HG03354 (cell line): Measurements from ENCODE around the gene SGIP1.
"Not testable (repeated sequence)": the region's sequence is repeated elsewhere in the genome, so short reads cannot be mapped to it uniquely, and the experiment has no call there.

Experiments used
- ATAC-seq: cut with Tn5 transposase; IDR thresholded peaks from one replicate; pipeline ENCODE4 v1.9.1; 2021; ENCODE audit warnings: mild to moderate bottlenecking; ENCODE audit not compliant: unreplicated experiment, poor library complexity, severe bottlenecking

SGIP1 gene

DNA sequence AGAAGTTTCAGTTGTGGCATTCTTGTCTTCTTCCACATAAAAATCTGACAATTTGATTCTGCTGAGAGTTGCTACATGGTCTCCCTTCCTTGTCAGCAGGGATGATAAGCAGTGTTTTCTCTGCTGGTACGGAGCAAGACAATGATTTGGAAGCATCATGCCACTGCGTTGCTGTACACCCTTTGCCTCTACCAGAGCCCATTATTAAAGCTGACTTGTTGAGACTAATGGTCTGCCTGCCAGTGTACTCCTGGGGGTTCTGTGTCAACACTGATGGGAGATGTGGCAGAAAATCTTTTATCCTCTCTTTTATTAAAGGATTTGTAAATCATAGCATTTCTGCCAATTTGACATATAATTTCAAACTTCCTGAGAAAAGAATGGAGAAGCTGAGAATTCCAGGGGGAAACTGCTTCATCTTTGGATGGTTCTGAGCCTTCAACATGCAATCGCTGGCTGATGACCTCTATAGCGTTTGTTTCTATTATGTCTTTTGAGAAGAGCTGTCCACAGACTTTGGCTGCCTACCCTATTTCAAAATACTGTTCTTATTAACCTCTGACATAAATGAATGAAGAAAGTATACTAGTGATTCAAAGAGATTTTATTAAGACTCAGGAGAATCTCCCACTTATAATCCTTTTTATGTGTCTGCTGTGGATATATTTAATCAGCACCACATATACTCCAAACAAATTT, 170.4 kb downstream of the SGIP1 start:
- ATAC-seq = no peak

DNA sequence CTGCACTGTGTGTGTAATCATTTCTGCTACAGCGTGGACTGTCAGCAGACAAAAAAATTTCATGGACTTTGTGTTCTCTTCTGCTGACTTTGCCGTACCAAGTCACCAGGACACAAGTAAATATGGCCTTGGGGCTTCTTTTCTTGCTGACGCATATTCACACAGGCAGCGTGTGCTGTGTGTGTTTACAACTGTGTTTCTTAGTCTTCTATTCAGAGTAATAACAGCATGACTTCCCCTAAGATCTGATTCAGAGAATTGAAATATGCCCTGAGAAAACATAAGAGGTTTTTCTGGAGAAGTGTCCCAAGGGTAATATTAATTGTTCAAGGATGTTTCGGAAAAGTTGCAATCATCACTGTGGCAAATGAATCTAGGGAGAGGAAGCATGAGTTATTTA, 171.2 kb downstream of the SGIP1 start:
- no peak for ATAC-seq

DNA sequence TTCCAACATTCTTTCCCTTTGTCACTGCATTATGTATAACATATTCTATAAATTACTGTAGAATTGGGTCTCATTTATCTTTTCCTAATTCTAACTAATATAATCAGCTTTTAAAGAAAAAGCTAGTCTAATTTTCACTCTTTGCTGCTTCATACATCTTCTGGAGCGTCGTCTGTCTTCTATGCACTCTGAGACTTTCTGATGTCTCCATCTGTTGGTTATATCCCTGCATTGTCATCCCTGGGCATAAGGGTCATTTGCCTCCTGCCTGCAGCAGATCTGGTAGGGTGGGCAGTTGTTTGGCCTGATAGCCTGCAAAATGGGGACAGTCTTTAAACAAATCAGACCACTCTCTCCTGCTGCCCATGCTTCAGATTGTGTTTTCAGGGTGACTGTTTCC, 177.5 kb downstream of the SGIP1 start:
- no peak for ATAC-seq

DNA sequence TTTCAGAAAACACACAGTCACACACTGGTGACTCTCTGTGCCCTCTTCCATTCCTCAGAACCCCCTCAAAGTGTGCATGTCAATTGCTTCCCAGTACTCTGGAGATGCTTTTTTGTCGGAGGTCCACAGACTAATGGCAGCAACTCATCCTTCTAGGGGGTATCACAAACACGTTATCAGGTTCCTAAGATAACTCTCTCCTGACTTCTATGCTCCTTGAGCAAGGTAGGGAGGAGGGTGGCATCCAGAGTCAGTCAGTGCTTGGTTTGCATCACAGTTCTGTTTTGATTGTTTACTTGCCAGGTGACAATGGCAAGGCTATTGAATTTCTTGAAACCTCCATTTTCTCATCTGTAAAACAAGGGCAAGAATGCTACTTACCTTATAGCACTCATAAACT, 178.9 kb downstream of the SGIP1 start:
- ATAC-seq = no peak

DNA sequence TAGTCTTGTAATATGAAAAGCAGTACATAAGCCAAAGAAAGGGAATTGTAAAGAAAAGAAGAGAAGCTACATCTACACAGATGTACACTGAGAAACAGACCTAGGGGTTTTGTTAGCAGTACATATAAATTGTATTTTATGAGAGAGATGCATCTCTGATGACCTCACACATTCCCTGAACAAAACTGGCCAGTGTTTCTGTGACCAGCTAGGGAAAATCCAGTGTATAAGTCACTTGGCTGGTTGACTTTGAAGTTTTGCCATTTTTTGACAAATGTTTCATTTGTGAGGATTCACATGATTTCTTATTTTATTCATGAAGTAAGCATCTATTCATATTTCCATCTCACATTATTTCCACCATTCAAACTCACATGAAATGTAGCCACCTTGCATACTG, 190.0 kb downstream of the SGIP1 start:
- no peak for ATAC-seq

DNA sequence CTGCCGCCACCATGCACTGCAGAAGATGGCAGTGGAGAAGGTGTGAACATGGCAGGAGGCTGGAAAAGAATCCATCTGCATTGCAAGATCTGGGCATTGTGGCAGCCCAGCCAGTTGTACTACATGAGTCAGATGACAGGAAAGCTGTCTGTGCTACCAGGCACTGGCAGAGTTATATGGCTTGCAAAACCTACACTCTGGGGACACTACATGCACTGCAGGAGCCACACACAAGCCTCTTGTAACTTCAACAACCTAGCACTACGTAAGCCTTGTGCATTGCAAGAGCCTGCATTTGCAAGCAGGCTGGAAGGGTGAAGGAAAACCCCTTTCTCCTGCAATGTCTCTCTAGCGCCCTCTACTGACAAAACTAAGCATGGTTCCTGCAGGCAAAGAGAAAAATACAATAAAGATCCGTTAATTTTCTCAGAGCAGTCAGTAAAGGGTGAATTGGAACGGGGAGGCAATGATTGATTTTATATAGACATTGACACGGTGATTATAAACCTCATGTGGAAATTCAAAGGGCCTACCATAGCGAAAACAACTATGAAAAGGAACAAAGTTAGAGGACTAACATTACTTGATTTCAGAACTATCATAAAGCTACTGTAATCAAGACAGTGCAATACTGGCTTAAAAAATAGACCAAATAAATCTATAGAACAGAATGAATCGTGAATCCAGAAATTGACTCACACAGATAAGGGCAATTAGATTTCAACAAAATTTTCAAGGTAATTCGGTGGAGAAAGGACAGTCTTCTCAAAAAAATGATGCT, 192.1 kb downstream of the SGIP1 start:
- peak; percentile 75 for ATAC-seq

DNA sequence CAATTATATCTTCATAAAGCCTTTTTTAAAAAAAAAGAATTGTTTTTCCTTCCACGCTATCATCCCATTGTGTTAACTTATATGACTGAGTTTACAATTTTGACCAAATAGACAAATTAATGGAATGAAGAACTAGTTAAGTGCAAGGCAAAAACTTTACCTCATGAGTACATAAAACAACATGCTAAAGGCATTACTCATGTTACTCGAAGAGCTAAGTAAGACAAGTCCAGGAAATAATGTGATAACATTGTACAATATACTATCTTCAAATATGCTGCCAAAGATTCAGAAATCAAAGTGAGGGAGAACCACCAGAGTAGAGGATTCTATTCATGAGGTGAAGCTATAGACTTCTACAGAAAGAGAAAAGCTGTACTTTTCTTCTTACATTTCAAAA, 194.1 kb downstream of the SGIP1 start:
- no peak for ATAC-seq

DNA sequence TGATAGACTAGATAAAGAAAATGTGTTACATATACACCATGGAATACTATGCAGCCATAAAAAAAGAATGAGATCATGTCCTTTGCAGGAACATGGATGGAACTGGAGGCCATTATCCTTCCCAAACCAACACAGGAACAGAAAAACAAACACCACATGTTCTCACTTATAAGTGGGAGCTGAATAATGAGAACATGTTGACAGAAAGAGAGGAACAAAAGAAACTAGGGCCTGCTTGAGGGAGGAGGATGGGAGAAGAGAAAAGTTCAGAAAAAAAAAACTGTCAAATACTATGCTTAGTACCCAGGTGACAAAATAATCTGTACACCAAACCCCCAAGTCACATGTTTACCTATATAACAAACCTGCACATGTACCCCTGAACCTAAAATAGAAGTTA, 194.8 kb downstream of the SGIP1 start:
- ATAC-seq = not testable (repeated sequence)

DNA sequence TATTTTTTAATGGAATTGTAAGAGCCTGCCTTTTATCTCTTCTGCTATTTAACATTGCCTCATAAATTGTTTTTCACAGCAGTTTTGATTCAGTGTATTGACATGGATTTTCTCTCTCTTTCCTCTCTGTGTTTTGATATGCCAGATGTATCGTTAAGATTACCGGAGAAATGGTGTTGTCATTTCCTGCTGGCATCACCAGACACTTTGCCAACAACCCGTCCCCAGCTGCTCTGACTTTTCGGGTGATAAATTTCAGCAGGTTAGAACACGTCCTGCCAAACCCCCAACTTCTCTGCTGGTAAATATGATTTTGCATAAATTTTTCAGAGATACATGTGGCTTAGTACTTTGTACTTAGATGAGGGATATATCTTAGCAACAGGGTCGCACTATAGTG, 195.2 kb downstream of the SGIP1 start:
- peak; percentile 29 for ATAC-seq

DNA sequence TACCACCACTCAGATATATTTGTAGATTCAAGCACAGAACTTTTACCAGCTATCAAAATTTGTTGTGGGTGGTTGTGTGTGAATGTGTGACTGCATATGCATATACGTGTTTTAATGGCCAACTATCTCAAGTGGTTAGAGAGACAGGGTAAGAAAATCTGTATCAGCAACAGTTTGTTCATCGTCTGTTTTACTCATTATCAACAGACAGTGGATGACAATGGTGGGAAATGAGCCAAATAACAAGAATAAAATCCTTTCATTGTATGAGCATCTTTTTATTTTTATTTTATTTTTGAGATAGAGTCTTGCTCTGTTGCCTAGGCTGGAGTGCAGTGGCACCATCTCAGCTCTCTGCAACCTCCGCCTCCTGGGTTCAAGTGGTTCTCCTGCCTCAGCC, 195.6 kb downstream of the SGIP1 start:
- no peak for ATAC-seq

DNA sequence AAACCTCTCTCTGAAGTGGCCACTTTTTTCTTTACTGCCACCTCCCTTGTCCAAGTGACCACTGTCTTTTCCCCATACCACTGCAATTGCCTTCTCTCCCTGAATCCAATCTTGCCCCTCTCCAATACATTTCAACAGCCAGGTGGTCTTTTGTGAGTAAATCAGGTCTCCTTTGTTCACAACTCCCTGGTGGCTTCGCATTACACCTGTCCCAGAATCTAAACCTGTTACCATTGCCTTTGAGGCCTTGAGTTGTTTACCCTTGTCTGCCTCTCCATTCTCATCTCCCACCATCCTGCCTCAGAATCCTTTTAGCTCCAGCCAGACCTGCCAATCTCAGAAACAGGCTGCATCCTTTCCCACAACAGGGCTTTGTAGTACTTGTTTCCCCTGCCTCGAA, 196.5 kb downstream of the SGIP1 start:
- ATAC-seq = no peak

DNA sequence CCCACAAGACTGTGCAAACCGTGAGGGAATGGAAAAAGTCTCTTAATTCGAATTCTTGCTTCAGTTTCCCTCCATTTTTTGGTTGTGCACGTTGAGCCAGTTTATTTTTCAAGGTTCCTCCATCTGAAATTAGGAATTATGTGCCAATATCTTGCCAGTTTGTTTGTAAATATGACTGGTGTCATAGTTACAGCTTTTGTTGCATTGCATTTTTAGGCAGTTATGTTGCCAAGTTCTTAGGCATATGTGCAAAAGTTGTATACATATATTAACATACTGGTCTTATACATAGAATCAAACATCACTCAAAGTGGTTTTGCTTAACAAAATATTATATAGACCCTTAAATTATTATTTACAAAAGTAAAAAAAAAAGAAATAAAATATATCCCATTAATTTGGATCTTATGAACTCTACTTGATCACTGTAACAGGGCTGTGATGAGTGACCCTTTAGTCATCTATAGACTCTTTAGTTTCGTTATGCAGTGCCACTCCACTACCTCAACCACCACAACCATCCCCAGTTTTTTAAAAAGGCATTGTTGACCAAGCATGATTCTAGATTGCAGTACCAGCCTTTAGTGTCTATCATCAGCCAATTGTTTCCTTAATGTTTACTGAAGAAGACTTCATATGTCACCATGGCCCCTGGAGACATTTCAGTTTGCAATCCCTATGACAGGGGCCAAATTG, 197.4 kb downstream of the SGIP1 start:
- ATAC-seq = peak; percentile 57

DNA sequence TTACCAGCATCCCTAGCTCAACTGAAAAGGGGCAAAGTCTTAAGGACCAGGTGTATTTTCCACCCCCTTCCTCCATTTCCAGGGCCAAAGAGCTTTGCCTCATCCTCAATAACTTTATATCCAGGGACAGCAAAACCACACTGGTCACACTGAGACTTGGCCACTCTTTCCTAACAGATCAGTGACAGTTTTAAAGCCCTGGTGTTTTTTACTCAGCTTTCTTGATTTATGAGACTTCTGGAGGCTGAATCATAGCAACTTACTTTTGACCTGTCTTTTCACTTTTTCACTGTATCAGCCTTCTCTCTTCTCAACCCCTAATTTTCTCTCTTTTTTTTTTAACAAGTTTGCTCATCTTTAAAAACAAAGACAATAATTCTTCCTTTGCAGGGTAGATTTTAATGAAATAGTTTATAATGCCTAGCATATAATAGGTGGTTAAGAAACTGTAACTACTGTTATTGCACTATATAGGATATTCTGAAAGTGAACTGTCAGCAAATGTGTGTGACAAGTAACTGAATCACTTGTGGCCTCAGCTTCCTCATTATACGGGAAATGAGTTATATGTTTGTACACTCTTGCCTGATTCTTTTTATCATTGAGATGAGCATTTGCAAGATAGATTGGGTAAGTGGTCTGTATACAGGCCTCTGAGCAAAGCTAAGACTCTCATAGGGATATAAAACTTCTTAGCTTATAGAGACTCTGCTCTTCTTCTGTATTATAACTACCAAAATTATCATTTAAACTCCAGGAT, 198.6 kb downstream of the SGIP1 start:
- ATAC-seq = peak; percentile 70

DNA sequence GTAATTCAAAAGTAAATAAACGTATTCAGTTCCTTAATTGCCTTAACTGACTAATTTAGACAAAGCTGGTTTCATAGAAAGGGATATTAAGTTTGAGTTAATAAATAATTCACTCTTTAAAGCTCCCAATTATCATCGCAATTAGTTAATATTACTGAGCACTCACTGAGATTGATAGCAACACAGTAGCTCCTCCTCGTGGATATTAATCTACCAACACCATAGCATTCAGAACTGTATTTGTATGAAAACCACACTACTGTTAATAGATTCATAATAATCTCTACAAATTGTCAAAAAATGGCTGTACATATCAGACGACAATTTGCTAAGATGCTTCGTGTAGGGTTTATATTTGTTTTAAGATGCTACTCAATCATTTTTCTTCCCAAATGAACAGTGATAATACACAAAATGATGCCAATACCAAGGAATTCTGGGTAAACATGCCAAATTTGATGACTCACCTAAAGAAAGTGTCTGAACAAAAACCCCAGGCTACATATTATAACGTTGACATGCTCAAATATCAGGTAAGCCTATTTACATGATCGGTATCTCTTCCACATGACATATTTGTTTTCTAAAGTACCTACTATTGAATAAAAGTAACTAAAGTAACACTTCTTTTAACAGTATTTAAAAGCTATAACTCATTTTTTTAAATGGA, 199.5 kb downstream of the SGIP1 start:
- ATAC-seq = no peak

DNA sequence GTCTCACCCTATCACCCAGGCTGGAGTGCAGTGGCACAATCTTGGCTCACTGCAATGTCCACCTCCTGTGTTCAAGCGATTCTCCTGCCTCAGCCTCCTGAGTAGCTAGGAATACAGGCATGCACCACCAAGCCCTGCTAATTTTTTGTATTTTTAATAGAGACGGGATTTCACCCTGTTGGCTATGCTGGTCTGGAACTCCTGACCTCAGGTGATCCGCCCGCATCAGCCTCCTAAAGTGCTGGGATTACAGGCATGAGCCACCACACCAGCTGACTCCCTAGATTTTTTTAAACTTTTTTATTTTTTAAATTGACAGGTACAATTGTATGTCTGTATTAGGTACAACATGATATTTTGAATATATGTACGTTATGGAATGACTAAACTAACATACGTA, 200.6 kb downstream of the SGIP1 start:
- not testable (repeated sequence) for ATAC-seq

DNA sequence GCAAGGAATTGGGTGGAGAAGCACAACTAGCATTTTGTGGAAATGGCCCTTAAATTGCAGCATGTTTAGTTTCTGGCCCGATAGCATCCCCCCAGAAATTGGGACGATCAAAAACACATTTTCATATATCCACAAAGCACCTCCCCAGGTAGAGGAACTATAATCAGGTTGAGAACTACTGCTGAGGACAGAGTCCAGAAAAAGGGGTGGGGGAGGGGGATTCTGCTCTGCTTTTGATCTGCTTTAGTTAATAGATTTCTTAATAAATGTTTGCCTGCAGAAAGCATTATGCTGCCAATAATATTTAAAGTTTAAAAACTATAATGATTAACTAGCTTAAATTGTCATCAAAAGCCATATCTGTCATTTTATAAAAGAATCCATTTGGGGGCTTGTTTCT, 203.9 kb downstream of the SGIP1 start:
- ATAC-seq = no peak

DNA sequence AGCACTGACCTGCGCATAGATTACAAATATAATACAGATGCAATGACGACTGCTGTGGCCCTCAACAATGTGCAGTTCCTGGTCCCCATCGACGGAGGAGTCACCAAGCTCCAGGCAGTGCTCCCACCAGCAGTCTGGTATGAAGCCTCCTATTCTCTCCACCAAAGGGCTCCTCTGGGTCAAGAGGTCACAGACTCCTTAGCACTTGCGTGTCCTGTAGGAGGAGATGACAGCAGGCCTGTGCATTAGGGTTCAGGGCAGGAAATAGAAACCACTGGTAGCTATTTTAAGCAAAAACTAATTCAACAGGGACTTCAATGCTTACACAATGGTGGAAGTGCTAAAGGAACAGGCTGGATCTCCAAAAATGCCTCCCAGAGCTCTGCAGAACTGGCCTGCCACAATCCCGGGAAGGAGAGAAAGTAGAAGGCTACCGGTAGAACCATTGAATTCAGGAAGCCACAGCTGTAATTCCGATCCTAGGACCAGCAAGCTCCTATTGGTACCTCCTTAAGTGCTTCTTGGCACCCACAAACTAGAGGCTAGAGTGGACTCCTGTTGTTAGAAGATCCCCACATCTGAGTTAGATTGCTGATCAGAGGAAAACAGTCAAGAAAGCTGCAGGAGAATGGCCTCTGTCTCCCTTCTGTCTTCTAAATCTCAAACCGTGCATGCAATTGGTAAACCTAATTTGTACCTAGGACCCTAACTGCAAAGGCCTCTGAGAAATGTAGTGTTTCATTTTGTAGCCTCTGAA, 205.6 kb downstream of the SGIP1 start:
- peak; percentile 82 for ATAC-seq

DNA sequence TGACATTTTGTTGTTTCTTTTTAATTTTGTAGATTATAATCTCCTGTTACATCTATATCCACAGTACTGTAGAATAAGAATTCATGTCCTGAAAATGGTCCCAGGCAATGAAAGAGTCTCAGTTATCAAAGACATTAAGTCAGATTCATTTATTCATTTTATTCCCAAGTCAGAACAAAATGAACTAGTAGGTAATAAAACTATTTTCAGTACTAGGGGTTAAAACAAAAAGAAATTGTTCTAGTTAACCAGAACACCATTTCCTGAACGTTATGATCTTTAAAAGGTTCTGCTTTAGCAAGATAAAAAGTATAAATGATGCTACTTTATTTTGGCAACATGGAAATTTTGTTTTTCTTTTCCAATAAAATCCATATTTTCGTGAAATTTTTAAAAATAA, 211.5 kb downstream of the SGIP1 start:
- ATAC-seq = no peak

DNA sequence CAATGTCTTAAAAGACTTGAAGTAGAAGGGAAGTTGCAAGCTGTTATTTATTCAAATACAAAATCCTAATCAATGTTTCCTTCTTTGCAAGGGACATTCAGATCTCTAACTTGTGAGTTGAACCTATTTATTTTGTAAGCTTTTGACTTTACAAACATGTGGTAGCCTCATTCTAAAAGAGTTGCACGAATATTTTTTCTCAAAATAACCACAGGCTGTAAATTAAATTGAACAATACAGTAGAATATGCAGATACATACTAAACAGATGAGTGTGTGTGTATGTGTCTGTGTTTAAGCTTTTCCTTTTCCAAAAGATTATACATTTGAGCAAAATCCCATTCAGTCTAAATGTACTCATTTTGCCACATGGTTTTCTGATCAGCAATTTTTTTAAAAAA, 213.5 kb downstream of the SGIP1 start:
- no peak for ATAC-seq
